ENCODE results near the gene KMT2B.
A peak's percentile ranks its signal among the peaks of the same experiment; 100 is the strongest.
"Not testable (repeated sequence)": the region's sequence is repeated elsewhere in the genome, so short reads cannot be mapped to it uniquely, and the experiment has no call there.

The KMT2B gene, protein sequence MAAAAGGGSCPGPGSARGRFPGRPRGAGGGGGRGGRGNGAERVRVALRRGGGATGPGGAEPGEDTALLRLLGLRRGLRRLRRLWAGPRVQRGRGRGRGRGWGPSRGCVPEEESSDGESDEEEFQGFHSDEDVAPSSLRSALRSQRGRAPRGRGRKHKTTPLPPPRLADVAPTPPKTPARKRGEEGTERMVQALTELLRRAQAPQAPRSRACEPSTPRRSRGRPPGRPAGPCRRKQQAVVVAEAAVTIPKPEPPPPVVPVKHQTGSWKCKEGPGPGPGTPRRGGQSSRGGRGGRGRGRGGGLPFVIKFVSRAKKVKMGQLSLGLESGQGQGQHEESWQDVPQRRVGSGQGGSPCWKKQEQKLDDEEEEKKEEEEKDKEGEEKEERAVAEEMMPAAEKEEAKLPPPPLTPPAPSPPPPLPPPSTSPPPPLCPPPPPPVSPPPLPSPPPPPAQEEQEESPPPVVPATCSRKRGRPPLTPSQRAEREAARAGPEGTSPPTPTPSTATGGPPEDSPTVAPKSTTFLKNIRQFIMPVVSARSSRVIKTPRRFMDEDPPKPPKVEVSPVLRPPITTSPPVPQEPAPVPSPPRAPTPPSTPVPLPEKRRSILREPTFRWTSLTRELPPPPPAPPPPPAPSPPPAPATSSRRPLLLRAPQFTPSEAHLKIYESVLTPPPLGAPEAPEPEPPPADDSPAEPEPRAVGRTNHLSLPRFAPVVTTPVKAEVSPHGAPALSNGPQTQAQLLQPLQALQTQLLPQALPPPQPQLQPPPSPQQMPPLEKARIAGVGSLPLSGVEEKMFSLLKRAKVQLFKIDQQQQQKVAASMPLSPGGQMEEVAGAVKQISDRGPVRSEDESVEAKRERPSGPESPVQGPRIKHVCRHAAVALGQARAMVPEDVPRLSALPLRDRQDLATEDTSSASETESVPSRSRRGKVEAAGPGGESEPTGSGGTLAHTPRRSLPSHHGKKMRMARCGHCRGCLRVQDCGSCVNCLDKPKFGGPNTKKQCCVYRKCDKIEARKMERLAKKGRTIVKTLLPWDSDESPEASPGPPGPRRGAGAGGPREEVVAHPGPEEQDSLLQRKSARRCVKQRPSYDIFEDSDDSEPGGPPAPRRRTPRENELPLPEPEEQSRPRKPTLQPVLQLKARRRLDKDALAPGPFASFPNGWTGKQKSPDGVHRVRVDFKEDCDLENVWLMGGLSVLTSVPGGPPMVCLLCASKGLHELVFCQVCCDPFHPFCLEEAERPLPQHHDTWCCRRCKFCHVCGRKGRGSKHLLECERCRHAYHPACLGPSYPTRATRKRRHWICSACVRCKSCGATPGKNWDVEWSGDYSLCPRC (N-terminal part only)

DNA sequence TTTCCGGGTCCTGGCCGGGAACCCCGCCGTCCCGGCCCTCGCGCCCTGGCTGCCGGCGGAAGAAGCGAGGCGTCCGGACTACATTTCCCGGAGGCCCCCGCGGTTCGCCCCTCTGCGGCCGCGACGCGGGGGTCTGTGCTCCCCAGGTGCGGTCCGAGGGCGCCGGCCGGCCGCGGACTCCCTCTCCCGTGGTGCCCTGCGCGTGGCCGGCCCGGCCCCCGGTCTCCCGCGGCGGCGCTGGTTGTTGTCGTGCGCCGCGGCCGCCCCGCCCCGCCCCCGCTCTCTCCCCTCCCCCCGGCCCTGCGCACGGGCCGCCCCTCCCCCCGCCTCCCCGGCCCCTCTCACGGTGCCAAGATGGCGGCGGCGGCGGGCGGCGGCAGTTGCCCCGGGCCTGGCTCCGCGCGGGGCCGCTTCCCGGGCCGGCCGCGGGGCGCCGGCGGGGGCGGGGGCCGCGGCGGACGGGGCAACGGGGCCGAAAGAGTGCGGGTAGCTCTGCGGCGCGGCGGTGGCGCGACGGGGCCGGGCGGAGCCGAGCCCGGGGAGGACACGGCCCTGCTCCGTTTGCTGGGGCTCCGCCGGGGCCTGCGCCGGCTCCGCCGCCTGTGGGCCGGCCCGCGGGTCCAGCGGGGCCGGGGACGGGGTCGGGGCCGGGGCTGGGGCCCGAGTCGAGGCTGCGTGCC, at the start of gene KMT2B:
TSS of gene KMT2B (plus strand) at position 339 of the 680 bp plus-strand sequence. CDS start at position 355, 16 bp downstream.
- no peak for DNase-seq

DNA sequence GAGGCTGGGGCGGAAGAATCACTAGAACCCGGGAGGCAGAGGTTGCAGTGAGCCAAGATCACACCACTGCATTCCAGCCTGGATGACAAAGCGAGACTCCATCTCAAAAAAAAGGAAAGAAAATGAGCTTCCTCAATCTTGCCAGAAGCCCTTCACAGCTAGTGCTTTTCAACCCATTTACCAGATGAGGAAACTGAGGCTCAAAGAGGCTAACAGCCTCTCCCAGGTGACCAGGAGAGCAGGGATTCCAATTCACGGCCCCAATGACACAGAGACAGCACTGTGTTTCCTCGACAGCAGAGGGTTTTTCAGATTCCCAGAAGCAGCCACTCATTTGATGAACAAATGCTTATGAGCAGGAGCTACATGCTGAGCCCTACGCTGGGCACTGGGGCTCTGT, 48.2 kb upstream of the KMT2B start:
- no peak for DNase-seq

DNA sequence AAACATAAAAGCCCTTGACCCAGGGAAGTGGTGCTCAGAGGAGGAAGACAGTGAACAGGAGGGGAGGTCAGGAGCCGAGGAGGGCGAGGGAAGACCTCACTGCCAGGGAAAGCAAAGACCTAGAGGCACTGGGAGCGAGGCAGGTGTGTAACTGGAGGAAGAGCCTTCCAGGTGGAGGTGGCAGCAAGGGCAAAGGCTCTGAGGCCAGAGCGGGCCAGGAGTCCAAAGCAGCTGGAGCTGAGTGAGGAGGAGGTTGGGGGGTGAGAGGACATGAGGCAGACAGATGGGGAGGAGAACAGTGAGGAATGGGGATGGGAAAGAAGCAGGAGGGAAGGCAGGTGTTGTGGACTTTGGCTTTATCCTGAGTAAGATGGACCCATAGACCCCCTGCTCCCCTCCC, 47.8 kb upstream of the KMT2B start:
- no peak for DNase-seq

DNA sequence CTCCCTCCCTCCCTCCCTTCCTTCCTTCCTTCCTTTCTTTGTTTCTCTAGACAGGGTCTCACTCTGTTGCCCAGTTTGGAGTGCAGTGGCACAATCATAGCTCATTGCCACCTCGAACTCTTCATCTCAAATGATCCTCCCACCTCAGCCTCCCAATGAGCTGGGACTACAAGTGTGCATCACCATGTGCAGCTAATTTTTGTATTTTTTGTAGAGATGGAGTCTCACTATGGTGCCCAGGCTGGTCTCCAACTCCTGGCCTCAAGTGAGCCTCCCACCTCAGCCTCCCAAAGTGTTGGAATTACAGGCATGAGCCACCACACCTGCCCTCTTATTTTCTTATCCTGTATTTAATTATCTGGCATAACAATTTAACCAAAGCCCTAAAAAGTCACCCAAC, 47.1 kb upstream of the KMT2B start:
- DNase-seq = no peak

DNA sequence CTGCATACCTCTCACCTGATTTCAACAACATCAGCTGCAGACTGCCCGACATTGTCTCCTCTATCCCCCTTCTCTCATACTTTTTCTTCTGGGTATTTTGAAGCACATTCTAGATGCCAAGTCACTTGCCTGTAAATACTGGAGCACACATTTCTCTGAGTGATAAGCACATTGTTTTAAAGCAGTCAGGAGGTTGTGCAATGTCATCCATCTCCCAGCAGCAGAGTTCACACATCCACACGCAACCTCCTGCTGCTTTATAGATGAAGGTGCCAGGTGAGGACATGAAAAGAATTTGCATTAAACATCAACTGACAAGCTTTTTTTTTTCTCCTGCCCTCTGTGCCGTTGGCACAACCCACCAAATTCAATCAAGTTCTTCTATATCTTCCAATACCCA, 46.0 kb upstream of the KMT2B start:
- no peak for DNase-seq

DNA sequence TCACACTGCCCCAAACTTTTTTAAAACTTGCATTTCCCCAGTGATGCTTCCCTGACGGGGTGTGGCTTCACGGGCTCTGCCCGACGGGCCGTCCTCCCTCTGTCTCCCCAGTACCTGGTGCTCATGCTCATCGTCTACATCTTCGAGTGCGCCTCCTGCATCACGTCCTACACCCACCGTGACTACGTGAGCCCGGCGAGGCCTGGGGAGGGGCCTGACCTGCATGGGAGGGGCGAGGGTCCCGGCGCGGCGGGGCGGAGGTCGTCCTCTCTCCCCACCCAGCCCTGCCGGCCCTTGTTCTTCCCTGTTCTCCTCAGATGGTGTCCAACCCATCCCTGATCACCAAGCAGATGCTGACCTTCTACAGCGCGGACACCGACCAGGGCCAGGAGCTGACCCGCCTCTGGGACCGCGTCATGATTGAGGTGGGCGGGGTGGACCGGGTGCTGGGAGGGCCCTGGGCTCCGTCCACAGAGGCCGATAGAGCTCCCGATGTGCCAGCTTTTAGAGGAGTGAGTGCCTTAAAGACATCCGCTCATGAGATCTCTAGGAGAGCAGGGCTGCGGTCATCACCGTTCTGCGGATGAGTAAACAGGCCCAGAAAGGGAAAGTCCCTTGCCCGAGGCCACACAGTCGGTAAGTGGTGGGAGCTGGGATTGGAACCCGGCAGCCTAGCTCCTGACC, 44.5 kb upstream of the KMT2B start:
- DNase-seq = peak; percentile 21

DNA sequence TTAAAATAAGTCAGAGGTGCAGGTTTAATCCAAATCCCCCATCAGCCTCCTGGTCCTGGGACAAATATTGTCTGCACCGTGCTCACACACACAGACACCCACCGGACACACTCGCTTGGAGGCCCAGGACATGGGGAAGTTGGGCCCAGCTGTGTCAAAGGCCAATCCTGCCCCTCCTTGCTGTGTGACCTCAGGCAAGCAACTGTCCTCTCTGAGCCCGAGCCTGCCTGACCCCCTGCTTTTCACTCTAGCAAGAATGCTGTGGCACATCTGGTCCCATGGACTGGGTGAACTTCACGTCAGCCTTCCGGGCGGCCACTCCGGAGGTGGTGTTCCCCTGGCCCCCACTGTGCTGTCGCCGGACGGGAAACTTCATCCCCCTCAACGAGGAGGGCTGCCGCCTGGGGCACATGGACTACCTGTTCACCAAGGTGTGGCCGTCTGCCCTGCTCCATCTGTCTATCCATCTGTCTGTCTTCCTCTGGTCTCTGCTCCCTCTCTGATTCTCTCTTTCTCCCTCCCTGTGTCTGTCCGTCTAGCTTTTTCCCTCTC, 42.1 kb upstream of the KMT2B start:
- no peak for DNase-seq

DNA sequence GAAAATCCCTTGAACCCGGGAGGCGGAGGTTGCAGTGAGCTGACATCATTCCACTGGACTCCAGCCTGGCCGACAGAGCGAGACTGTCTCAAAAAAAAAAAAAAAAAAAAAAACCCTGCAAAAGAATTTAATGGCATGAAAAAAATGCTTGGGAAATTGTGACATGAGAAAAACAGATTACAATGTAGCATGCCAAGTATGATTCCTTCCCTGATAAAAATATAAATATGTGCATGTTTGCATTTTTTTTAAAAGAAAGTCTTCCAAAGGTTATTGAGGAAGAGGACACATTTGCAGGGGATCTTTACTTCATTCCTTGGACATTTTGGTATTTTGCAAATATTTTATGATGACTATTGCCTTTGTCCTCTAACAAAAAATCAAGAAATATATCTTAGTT, 28.0 kb upstream of the KMT2B start:
- no peak for DNase-seq

DNA sequence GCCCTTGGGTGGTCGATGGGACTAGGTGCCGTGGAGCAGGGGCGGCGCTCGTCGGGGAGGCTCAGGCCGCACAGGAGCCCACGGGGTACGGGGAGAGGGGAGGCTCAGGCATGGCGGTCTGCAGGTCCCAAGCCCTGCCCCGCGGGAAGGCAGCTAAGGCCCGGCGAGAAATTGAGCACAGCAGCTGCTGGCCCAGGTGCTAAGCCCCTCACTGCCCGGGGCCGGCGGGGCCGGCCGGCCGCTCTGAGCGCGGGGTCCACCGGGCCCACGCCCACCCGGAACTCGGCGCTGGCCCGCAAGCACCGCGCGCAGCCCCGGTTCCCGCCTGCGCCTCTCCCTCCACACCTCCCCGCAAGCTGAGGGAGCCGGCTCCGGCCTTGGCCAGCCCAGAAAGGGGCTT, 26.7 kb upstream of the KMT2B start:
- DNase-seq = not testable (repeated sequence)

DNA sequence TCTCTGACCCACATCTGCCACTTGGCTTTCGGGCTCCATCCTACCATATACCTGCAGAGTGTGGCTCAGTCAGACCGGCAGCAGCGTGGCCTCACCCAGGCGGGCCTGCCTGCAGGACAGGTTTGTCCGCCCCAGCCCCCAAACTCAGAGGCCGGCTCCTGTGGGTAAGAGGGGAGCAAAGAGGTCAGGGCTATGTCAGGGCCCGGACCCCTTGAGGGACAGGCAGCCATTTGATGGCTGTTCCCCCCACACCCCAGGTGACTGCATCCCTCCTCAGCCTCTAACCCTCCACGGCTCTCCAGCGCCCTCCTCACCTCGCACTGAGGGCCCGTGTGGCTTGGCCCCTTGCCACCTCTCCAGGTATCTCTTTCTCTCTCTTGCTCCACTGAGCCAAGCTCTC, 25.8 kb upstream of the KMT2B start:
- no peak for DNase-seq

DNA sequence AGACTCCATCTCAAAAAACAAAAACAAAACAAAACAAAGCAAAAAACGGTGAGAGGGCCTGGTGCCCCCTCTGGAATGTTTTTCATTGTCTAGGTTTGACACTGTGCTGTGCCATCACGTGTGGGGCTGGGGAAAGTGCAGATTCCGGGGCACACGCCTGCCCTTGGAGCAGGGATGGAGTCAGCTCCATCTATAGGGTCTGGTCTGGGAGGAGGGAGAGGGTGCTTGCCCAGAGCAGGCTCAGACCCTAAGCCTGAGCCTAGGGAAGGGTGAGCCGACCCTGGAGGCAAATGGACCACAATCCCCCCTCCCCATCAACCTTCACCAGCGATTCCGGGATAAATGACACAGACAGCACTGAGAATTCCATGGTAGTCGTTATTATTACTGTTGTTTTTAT, 24.4 kb upstream of the KMT2B start:
- DNase-seq = no peak

DNA sequence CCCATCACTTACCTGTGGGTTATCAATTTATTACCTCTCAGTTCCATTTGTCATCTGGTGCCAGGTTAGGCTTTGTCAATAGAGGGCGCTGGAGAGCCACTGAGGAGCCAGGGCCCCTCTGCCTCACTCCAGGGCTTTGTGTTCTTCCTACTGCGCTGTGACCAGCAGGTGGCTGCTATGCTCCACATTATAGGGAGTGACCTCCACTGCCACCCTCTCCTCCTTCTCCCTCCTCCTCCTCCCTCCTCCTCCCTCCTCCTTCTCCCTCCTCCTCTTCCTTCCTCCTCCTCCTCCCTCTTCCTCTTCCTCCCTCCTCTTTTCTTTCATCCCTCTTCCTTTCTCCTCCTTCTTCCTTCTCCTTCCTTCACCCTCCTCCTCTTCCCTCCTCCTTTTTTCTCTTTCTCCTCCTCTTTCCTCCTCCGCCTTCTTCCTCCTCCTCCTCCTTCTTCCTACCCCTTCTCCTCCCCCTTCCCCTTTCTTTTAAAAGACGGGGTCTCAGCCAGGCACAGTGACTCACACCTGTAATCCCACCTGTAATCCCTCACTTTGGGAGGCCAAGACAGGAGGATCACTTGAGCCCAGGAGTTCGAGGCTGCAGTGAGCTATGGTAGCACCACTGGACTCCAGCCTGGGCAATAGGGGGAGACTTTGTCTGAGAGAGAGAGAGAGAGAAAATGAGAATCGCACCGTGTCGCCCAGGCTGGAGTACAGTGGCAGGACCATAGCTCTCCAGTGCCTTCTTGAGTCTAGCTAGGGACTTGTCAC, 23.8 kb upstream of the KMT2B start:
- DNase-seq = peak; percentile 90

DNA sequence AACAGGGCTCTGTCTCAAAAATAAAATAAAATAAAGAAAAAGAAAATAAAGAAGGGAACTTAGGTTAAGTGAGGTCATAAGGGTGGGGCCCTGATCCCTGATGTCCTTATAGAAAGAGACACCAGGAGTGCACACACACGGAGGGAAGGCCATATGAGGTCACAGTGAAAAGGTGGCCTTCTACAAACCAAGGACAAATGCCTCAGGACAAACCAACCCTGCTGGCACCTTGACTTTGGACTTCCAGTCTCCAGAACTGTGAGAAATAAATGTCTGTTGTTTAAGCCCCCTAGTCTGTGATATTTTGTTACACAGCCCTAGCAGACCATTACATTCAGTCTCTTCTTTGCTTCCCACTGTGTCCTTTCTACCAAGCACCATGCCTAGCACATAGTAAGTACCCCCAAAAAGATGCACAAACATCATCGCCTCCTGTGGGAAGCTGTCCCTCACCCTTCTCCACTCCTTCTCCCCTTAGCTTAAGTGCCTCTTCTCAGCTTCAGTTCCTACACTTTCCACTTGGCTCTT, 21.8 kb upstream of the KMT2B start:
- DNase-seq = no peak

DNA sequence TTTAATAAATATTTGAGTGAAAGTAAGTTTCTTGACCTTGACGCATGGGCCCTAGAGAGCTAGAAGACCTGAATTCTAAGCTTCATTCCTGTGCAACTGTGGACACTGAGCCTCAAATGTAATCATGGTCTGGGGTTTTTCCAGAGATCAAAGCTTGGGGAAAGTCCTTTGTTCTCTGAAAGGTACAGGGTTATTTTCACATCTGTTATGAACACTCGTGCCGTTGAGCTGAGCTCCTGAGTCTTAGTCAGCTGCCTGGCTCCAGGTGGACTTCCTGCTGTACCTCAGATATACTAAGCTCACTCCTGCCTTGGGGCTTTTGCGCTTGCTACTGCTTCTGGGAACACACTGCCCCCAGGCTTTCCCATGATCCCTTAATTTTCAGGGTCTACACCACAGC, 21.0 kb upstream of the KMT2B start:
- DNase-seq = no peak

DNA sequence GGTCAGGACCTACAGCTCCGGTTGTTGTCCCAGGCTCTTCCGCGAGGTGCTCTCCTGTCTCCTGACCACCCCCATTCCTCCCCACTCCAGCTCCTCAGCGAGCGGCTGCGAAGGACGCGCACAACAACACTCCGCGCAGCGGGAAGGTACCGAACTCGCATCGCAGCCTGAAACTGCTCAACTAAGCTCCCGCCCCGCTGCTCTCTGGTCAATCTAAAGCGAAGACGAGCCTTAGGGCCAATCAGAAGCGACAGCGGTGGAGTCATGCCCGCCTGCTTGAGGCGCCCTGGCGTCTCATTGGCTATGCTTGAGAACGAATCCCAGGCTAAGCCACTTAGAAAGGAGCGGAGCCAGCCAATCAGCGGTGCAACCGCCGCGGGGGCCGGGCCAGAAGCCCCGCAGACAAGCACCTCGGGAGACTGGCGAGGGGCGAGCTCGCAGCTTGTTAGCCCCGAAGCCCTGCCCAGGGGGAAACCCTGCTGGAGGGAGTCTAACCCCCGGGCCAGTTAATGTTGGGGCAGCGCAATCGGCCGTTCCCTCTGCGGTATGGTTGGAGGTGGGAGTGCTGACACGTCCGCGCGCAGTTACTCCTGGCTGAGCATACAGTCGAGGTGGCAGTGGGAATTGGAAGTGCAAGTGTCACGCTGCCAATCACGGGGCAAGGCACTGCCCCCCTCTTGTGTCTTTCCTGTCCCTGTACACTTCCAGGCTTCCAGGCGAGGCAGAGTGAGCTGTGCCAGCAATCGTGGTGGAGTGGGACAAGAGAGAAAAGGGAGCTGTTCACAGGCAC, 15.4 kb upstream of the KMT2B start:
- DNase-seq = peak; percentile 87

DNA sequence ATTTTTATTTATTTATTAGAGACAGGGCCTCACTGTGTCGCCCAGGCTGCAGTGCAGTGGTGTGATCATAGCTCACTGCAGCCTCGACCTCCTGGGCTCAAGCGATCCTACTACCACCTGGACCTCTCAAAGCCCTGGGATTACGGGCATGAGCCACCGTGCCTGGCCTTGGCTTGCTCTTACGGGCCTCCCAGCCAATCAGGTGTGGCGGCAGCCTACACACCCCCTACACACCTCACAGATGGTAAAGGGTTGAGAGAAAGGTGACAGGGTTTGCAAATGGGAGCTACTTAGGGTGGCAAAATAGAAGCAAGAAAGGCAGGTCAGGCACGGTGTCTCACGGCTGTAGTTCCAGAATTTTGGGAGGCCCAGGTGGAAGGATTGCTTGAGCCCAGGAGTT, 14.5 kb upstream of the KMT2B start:
- DNase-seq = no peak

DNA sequence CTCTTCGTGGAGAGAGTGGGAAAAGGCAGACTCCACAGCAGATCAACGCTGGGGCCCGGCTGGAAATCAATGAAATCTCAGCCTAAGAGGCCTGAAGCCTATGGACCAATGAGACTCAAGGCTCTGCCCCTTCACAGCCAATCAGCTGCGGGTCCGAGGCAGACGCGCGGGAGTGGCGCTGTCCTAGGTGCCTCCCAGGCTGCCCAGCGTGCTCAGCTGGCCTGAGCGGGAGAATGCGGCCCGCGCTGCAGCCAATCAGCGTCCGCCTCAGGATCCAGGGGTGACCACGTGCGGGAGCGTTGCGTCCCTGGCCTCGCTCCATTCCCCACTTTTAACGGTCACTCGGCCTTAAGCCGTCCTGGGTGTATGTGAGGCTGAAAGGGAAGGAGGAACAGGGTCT, 13.6 kb upstream of the KMT2B start, which contains the start of gene ZBTB32:
TSS of gene ZBTB32 (plus strand) at position 341 of the 400 bp plus-strand sequence. CDS start 10,069 bp downstream, outside the sequence.
- no peak for DNase-seq

DNA sequence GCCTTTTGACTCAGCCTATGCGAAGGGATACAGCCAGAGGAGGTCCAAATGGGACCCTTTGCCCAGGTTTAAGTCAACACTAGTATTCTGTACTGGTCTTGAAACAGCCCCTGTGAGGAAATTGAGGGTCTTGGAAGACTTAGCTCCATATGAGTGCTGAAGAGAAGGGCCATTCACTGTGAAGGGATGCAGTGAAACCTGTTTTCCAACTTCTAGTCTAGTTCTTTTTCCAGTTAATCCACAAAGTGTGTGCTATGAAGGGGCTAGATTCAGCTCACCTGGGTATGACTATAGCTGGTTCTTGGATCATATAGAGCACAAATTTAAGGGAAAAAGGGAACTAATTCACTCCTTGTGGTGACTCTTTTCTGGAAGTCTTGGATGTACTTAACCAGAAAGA, 9.4 kb upstream of the KMT2B start:
- no peak for DNase-seq
